WERI-Rb-1 (cell line): Measurements from ENCODE around the gene NGF.

Experiments used
- DNase-seq: peaks from one replicate; pipeline ENCODE4 v3.0.0-alpha.2; 2020
- H3K27ac ChIP-seq: fragments of 250-450 bp; sonication (Bioruptor Pico); 2 replicates; pipeline ENCODE4 v1.5.1; 2020; ENCODE audit warnings: mild to moderate bottlenecking, moderate library complexity
- H3K27me3 ChIP-seq: fragments of 250-450 bp; sonication (Bioruptor Pico); 2 replicates; pipeline ENCODE4 v1.5.1; 2021; ENCODE audit warnings: mild to moderate bottlenecking, low read depth, moderate library complexity; ENCODE audit not compliant: insufficient read depth, severe bottlenecking
- H3K36me3 ChIP-seq: fragments of 250-450 bp; sonication (Bioruptor Pico); 2 replicates; pipeline ENCODE4 v1.5.1; 2020; ENCODE audit warnings: mild to moderate bottlenecking, moderate library complexity
- H3K4me3 ChIP-seq: 2 replicates; pipeline ENCODE4 v1.5.1; 2011; ENCODE audit warnings: low read depth, mild to moderate bottlenecking, control low read depth, low read length
- H3K9me3 ChIP-seq: fragments of 250-450 bp; sonication (Bioruptor Pico); 2 replicates; pipeline ENCODE4 v1.5.1; 2021; ENCODE audit warnings: mild to moderate bottlenecking, moderate library complexity; ENCODE audit not compliant: severe bottlenecking
- CTCF ChIP-seq: IDR thresholded peaks from 2 replicates; pipeline ENCODE4 v1.5.1; 2011; ENCODE audit warnings: low read depth, mild to moderate bottlenecking, control low read depth, inconsistent platforms, low read length

NGF gene

GRCh38 chr1:115288591-115289198, 49.4 kb downstream of the NGF start:
- Histone ChIP-seq H3K4me3 (no peak overlapping the region), H3K36me3 (no peaks in the 10 kb centered on the region), H3K27ac (no peak overlapping the region), H3K9me3 (no peaks in the 10 kb centered on the region), H3K27me3 (no peaks in the 10 kb centered on the region)
- no peak for DNase-seq
- no peak for TF ChIP-seq CTCF

DNA sequence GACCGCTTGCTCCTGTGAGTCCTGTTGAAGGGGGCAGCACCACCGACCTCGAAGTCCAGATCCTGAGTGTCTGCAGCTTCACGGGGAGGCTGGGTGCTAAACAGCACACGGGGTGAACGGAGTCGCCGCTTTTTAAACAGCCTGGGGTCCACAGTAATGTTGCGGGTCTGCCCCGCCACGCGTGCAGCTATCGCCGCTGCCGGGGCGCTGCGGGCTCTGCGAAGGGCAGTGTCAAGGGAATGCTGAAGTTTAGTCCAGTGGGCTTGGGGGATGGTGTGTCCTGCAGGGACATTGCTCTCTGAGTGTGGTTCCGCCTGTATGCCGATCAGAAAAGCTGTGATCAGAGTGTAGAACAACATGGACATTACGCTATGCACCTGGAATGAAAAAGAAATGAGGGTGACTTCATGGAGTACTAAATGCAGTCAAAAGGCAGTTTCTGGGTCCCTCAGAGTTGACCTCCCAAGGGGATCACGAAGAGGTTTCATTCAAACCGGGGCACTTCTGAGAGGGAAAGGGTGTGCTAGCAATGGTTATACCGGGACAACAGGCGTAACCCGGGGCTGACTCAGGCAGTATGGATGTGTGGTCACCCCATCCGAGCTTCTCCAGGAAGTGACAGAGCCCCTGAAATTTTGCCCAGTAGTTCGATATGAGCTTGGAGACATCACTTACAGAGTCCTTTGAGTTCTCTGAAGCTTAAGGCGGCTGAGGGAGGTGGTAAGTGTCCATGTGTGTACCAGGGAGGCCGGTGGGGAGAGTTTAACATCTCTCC, 51.4 kb downstream of the NGF start:
- no peak for DNase-seq
- no peaks in the 10 kb centered on the region for H3K36me3 ChIP-seq
- no peak overlapping the region for H3K4me3 ChIP-seq
- no peak overlapping the region for H3K27ac ChIP-seq
- H3K9me3 ChIP-seq: no peaks in the 10 kb centered on the region
- H3K27me3 ChIP-seq: no peaks in the 10 kb centered on the region
- TF ChIP-seq CTCF: no peak

- TF ChIP-seq CTCF: no peak
- Histone ChIP-seq H3K9me3 (no peaks in the 10 kb centered on the region), H3K36me3 (no peaks in the 10 kb centered on the region), H3K27ac (no peak overlapping the region), H3K27me3 (no peaks in the 10 kb centered on the region), H3K4me3 (no peak overlapping the region)
- no peak for DNase-seq
These were observed 53.8 kb downstream of the NGF start for GRCh38 chr1:115284209-115284608.

GRCh38 chr1:115283681-115284146, 54.3 kb downstream of the NGF start:
- no peak overlapping the region for H3K27ac ChIP-seq
- no peak for DNase-seq
- no peak for TF ChIP-seq CTCF
- no peaks in the 10 kb centered on the region for H3K9me3 ChIP-seq
- H3K36me3 ChIP-seq: no peaks in the 10 kb centered on the region
- H3K27me3 ChIP-seq: no peaks in the 10 kb centered on the region
- H3K4me3 ChIP-seq: no peak overlapping the region

DNA sequence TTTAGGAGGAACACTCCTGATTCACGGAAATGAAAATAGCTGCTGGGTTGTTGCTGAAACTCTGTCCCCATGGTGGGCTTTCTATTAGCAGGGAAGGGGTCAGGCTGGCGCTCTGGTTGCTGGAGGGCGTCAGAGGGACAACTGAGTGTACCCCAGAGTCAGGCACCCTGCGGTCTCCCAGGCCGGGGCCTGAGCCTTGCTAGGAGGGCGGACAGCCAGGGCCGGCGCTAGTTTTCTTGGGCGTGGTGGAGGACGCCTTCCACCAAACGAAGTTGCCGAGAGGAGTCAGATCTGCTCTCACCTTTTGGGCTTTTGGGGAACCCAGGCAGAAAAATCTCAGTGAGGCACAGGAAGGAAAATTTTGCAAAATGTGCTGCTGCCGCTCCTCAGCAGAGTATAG, 54.8 kb downstream of the NGF start:
- H3K27me3 ChIP-seq: no peaks in the 10 kb centered on the region
- H3K9me3 ChIP-seq: no peaks in the 10 kb centered on the region
- DNase-seq: no peak
- no peak overlapping the region for H3K4me3 ChIP-seq
- no peak overlapping the region for H3K27ac ChIP-seq
- TF ChIP-seq CTCF: no peak
- no peaks in the 10 kb centered on the region for H3K36me3 ChIP-seq
